ENCODE data around the gene STK32B. TPM values are rescaled to one million over a fixed set of nuclear protein-coding genes. Genes with fewer than 3 reads are reported as not detected.

The STK32B gene
- total RNA-seq, 4 donors from 2014 or later = 0.46 to 0.68 (median 0.49) TPM; not detected in 1

- ATAC-seq (no peak), DNase-seq (no peak)
- no peak overlapping the region for H3K27ac ChIP-seq
- peaks cover 0 to 11% of the 10 kb centered on the region in 2 donors for H3K4me1 ChIP-seq
- no peaks in the 10 kb centered on the region for H3K9me3 ChIP-seq
- no peak for TF ChIP-seq POLR2A (IDR thresholded peaks at IDR 0.05)
- TF ChIP-seq CTCF (IDR thresholded peaks at IDR 0.05 in 4 of 5, conservative IDR thresholded peaks at IDR 0.05 in 1 of 5) = no peak
- no peak overlapping the region for H3K4me3 ChIP-seq
- H3K36me3 ChIP-seq = no peaks in the 10 kb centered on the region
- no peaks in the 10 kb centered on the region for H3K27me3 ChIP-seq
- intact Hi-C loops (cut with DNase I; ENCODE audit: low total_unique reads) (no loop called here), in situ Hi-C loops (cut with MboI; ENCODE audit: low sequenced_read_pairs in 4 of 4) (loop anchor here in 1 of 4 donors (25.0 kb wide), 1 partner anchor 776 kb away; no protein-coding TSS in a partner anchor)
Observed at GRCh38 chr4:5036239-5036638, 15.0 kb upstream of the STK32B start.

GRCh38 chr4:5037553-5038551 is 13.4 kb upstream of the STK32B start:
- no peak for DNase-seq
- H3K27ac ChIP-seq = no peak overlapping the region

GRCh38 chr4:5039800-5040199 is 11.5 kb upstream of the STK32B start:
- in situ Hi-C loops (cut with MboI; ENCODE audit: low sequenced_read_pairs in 4 of 4) = loop anchor here in 1 of 4 donors (25.0 kb wide), 1 partner anchor 773 kb away; no protein-coding TSS in a partner anchor
- ATAC-seq = no peak
- H3K27me3 ChIP-seq = no peaks in the 10 kb centered on the region
- no peak overlapping the region for H3K4me3 ChIP-seq
- no peaks in the 10 kb centered on the region for H3K4me1 ChIP-seq
- no peak overlapping the region for H3K27ac ChIP-seq
- no peaks in the 10 kb centered on the region for H3K36me3 ChIP-seq
- TF ChIP-seq POLR2A (IDR thresholded peaks at IDR 0.05) (no peak), CTCF (IDR thresholded peaks at IDR 0.05 in 4 of 5, conservative IDR thresholded peaks at IDR 0.05 in 1 of 5) (no peak)
- no peak for DNase-seq
- intact Hi-C loops (cut with DNase I; ENCODE audit: low total_unique reads) = no loop called here
- H3K9me3 ChIP-seq = no peaks in the 10 kb centered on the region

More at GRCh38 chr4:5037553-5038551, 13.4 kb upstream of the STK32B start:
- Histone ChIP-seq H3K27me3 (no peaks in the 10 kb centered on the region), H3K4me3 (no peak overlapping the region), H3K36me3 (no peaks in the 10 kb centered on the region), H3K4me1 (peaks cover 0 to 11% of the 10 kb centered on the region in 2 donors), H3K9me3 (no peaks in the 10 kb centered on the region)
- in situ Hi-C loops (cut with MboI; ENCODE audit: low sequenced_read_pairs in 4 of 4) = loop anchor here in 1 of 4 donors (25.0 kb wide), 1 partner anchor 774 kb away; no protein-coding TSS in a partner anchor
- TF ChIP-seq CTCF (IDR thresholded peaks at IDR 0.05 in 4 of 5, conservative IDR thresholded peaks at IDR 0.05 in 1 of 5) (no peak), POLR2A (IDR thresholded peaks at IDR 0.05) (no peak)
- ATAC-seq = peak in 1 of 2 donors; percentile 41
- intact Hi-C loops (cut with DNase I; ENCODE audit: low total_unique reads) = no loop called here

- no peaks in the 10 kb centered on the region for H3K27me3 ChIP-seq
- H3K4me3 ChIP-seq = no peak overlapping the region
- no peaks in the 10 kb centered on the region for H3K4me1 ChIP-seq
- ATAC-seq = no peak
- in situ Hi-C loops (cut with MboI; ENCODE audit: low sequenced_read_pairs in 4 of 4) = loop anchor here in 1 of 4 donors (25.0 kb wide), 1 partner anchor 771 kb away; no protein-coding TSS in a partner anchor
- H3K27ac ChIP-seq = no peak overlapping the region
- intact Hi-C loops (cut with DNase I; ENCODE audit: low total_unique reads) = no loop called here
- H3K36me3 ChIP-seq = no peaks in the 10 kb centered on the region
- no peak for TF ChIP-seq CTCF (IDR thresholded peaks at IDR 0.05 in 4 of 5, conservative IDR thresholded peaks at IDR 0.05 in 1 of 5)
- no peak for TF ChIP-seq POLR2A (IDR thresholded peaks at IDR 0.05)
- no peaks in the 10 kb centered on the region for H3K9me3 ChIP-seq
- no peak for DNase-seq
Observed at GRCh38 chr4:5040856-5041620, 10.2 kb upstream of the STK32B start.

Measured in gastrocnemius medialis (tissue), 4 donors.